Cardiac septum (tissue), 1 donor: ENCODE data around the gene CENPP. TPM values are rescaled to one million over a fixed set of nuclear protein-coding genes. Genes with fewer than 3 reads are reported as not detected.

Experiments
- DNase-seq: peaks from one replicate; pipeline ENCODE4 v3.0.0-alpha.2; 2020; ENCODE audit warnings: low spot score
- intact Hi-C: fragments of 100-400 bp; cut with DNase I; formaldehyde crosslinking; loops from one replicate; pipeline ENCODE4 v1.14.0; 2022
- total RNA-seq: library from RNA; stranded (reverse); fragmentation: NEBNext Ultra II Directional; extraction: Animal tissue kit (Norgen Biotek cat#: 25700); gene quantifications from one replicate; pipeline ENCODE4 v1.2.1, GENCODE V29; 2021
- donor health status: DM: no; HTN: no; CAD: no.

Gene CENPP
- total RNA-seq, 1 donor from 2014 or later = 3.5 TPM

GRCh38 chr9:92600462-92601261 is 274.9 kb downstream of the CENPP start:
- no peak for DNase-seq
- intact Hi-C loops = no loop called here

GRCh38 chr9:92601451-92601850 is 275.7 kb downstream of the CENPP start:
- DNase-seq = no peak
- intact Hi-C loops = no loop called here

- intact Hi-C loops = no loop called here
- DNase-seq = no peak
These were observed 276.7 kb downstream of the CENPP start for GRCh38 chr9:92602413-92602812.

- intact Hi-C loops = no loop called here
- DNase-seq = no peak
These were observed 277.3 kb downstream of the CENPP start for GRCh38 chr9:92603100-92603499.

GRCh38 chr9:92603990-92604389 is 278.2 kb downstream of the CENPP start:
- DNase-seq = no peak
- intact Hi-C loops = no loop called here

- DNase-seq = no peak
- intact Hi-C loops = no loop called here
These were observed 279.5 kb downstream of the CENPP start for GRCh38 chr9:92605224-92605623.

GRCh38 chr9:92607088-92607487 is 281.3 kb downstream of the CENPP start:
- no peak for DNase-seq
- intact Hi-C loops = no loop called here

- no peak for DNase-seq
- intact Hi-C loops = no loop called here
These were observed 282.0 kb downstream of the CENPP start for GRCh38 chr9:92607773-92608172.

- intact Hi-C loops = no loop called here
- DNase-seq = no peak
These were observed 282.6 kb downstream of the CENPP start for GRCh38 chr9:92608241-92608908.

- DNase-seq = no peak
- intact Hi-C loops = no loop called here
These were observed 283.2 kb downstream of the CENPP start for GRCh38 chr9:92608909-92609445.

GRCh38 chr9:92610470-92611420 is 285.0 kb downstream of the CENPP start:
- intact Hi-C loops = loop anchor here (5.0 kb wide), 1 partner anchor 73 kb away; the partner anchor contains the start of gene ECM2
- DNase-seq = no peak

- intact Hi-C loops = loop anchor here (5.0 kb wide), 1 partner anchor 74 kb away; the partner anchor contains the start of gene ECM2
- DNase-seq = no peak
These were observed 286.0 kb downstream of the CENPP start for GRCh38 chr9:92611621-92612285.

GRCh38 chr9:92612292-92612691 is 286.5 kb downstream of the CENPP start:
- no peak for DNase-seq
- intact Hi-C loops = loop anchor here (5.0 kb wide), 1 partner anchor 75 kb away; the partner anchor contains the start of gene ECM2

- intact Hi-C loops = loop anchor here (5.0 kb wide), 1 partner anchor 76 kb away; the partner anchor contains the start of gene ECM2
- no peak for DNase-seq
These were observed 287.1 kb downstream of the CENPP start for GRCh38 chr9:92612816-92613215.

- intact Hi-C loops = loop anchor here (5.0 kb wide), 1 partner anchor 76 kb away; the partner anchor contains the start of gene ECM2
- DNase-seq = no peak
These were observed 287.7 kb downstream of the CENPP start for GRCh38 chr9:92613268-92614122.

GRCh38 chr9:92614123-92614510 is 288.4 kb downstream of the CENPP start:
- no peak for DNase-seq
- intact Hi-C loops = loop anchor here (5.0 kb wide), 1 partner anchor 77 kb away; the partner anchor contains the start of gene ECM2

GRCh38 chr9:92614763-92615461 is 289.2 kb downstream of the CENPP start:
- intact Hi-C loops = loop anchor here (5.0 kb wide), 1 partner anchor 78 kb away; the partner anchor contains the start of gene ECM2

More at GRCh38 chr9:92614763-92615461, 289.2 kb downstream of the CENPP start:
- DNase-seq = no peak
